Activated T-cell treated with anti-CD3 and anti-CD28 coated beads, Interleukin-2, amount 50 U/mL, for 4 hours (primary cell): ENCODE measurements around the gene SALL2. TPM values are rescaled to one million over a fixed set of nuclear protein-coding genes. Genes with fewer than 3 reads are reported as not detected.
A peak's percentile ranks its signal among the peaks of the same experiment; 100 is the strongest.
"Not testable (repeated sequence)": the region's sequence is repeated elsewhere in the genome, so short reads cannot be mapped to it uniquely, and the experiment has no call there.

Experiments
- ATAC-seq, 2 donors: fragments of 200-7000 bp; cut with Tn5 transposase; one replicate each; pipeline ENCODE4 v1.10.0; 2021
- DNase-seq: peaks from one replicate; pipeline ENCODE4 v3.0.0-alpha.2; 2020
- H3K27me3 Mint-ChIP-seq: one replicate; pipeline ENCODE4 v1.8.0; 2021; ENCODE audit warnings: low read depth, mixed read lengths
- H3K36me3 Mint-ChIP-seq: one replicate; pipeline ENCODE4 v1.8.0; 2022; ENCODE audit warnings: mixed read lengths; ENCODE audit not compliant: insufficient read depth
- H3K4me1 Mint-ChIP-seq: one replicate; pipeline ENCODE4 v1.8.0; 2021; ENCODE audit warnings: low read depth, mixed read lengths
- H3K4me3 Mint-ChIP-seq: one replicate; pipeline ENCODE4 v1.8.0; 2021; ENCODE audit warnings: mild to moderate bottlenecking, moderate library complexity, mixed read lengths
- H3K9me3 Mint-ChIP-seq: one replicate; pipeline ENCODE4 v1.8.0; 2021; ENCODE audit warnings: mixed read lengths
- total RNA-seq, 3 donors: library from RNA; stranded (reverse); gene quantifications; one replicate each; pipeline ENCODE4 v1.2.1, GENCODE V29; 2021

Gene SALL2
- total RNA-seq: 1 to 10 TPM; 1.4 to 1.8 (median 1.4) TPM

DNA sequence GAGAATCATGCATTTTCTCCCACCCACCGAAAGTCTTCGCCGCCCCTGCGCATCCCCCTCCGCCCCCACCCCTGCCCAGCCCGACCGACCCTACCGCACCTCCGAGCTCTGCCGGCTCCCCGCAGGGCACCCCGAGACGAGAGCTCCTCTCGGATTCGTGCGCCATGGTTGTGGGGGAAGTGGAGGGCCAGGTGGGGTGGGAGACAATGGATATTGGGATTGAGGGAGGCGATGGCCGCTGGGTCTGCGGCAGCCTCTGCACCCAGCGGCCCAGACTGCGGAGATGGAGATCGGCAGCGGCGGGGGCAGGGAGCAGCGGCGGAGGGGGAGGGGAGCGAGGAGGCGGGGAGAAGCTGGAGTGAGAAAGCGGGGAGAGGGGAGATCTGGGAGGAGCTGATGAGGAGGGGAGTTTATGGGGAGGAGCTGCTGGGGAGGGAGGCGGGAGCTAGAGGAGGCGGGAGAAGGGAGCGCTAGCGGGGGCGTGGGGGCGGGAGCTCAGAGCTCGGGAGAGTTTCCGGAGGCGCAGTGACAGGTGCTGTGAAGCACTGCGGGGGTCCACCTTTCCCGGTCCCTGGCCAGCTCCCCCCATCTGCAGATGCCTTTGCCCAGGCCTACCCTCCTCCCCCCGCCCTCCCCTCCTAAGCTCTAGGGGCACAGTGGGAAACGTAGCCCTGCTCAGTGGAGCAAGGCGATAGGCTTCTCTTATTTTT is at the start of gene SALL2:
Gene SALL2 (minus strand): TSS at position 385 of the 710 bp plus-strand sequence. CDS start 219 bp downstream, at position 166.
- Mint-ChIP-seq H3K36me3 (no peaks in the 10 kb centered on the region), H3K9me3 (no peaks in the 10 kb centered on the region), H3K4me3 (peak within 1 kb of the TSS; percentile 82), H3K4me1 (peaks cover 14% of the 10 kb centered on the region), H3K27me3 (no peaks in the 10 kb centered on the region)
- ATAC-seq (peak; percentile 87), DNase-seq (peak; percentile 68)

DNA sequence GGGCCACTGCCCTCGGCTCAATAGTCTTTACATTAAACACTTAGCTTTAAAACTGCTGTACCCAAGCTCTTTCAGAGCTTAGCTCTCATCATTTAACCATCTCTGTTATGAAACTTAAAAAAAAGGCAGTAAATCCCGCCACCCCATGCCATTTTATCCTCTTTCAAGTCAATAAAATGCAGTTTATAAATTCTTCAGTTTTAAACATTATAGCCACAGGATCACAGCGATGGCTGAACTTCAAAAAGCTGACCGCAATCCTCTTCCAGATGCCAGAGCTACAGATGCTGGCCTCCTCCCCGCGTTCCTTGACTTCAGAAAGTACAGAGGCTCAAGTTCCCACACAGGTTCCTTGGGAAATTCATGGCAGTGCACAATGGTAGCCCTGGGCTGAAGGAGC is 49.5 kb upstream of the SALL2 start:
- Mint-ChIP-seq H3K9me3 (peaks cover 4% of the 10 kb centered on the region), H3K4me1 (no peaks in the 10 kb centered on the region), H3K27me3 (peaks cover 23% of the 10 kb centered on the region), H3K36me3 (no peaks in the 10 kb centered on the region), H3K4me3 (no peak overlapping the region)
- ATAC-seq (no peak), DNase-seq (no peak)

DNA sequence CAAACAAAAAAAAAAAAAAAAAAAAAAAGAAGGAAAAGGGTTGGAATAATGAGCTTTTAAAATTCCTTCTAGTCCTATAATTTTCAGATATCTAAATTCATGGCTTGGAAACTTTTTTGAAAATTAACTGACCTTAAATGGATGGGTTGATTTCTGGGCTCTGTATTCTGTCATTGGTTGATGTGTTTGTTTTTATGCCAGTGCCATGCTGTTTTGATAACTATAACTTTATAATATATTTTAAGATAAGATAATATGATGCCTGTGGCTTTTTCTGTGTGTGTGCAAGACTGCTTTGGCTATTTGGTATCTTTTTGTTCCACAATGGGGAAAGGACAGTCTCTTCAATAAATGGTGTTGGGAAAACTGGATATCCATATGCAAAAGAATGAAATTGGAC is 46.5 kb upstream of the SALL2 start:
- Mint-ChIP-seq H3K4me1 (no peaks in the 10 kb centered on the region), H3K4me3 (no peak overlapping the region), H3K9me3 (peaks cover 4% of the 10 kb centered on the region), H3K36me3 (no peaks in the 10 kb centered on the region), H3K27me3 (peaks cover 21% of the 10 kb centered on the region)
- DNase-seq: no peak
- ATAC-seq: no peak

DNA sequence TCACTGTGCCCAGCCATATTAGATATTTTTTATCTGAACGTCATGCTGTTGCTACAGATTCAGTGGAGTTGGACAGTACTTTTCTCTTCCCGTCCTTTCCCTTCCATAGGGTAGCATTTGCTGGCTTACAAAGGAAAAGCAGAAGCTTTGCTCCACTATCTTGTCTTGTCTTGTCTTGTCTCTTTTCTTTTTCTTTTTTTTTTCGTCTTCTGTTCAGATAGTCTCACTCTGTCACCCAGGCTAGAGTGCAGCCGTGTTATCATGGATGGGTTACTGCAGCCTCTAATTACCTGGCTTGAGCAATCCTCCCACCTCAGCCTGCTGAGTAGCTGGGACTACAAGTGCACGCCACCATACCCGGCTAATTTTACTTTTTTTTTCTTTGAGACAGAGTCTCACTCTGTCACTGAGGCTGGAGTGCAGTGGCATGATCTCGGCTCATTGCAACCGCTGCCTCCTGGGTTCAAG is 32.6 kb upstream of the SALL2 start:
- Mint-ChIP-seq H3K36me3 (no peaks in the 10 kb centered on the region), H3K4me3 (no peak overlapping the region), H3K9me3 (no peaks in the 10 kb centered on the region), H3K27me3 (peaks cover 3% of the 10 kb centered on the region), H3K4me1 (peaks cover 5% of the 10 kb centered on the region)
- ATAC-seq: no peak
- DNase-seq: no peak

DNA sequence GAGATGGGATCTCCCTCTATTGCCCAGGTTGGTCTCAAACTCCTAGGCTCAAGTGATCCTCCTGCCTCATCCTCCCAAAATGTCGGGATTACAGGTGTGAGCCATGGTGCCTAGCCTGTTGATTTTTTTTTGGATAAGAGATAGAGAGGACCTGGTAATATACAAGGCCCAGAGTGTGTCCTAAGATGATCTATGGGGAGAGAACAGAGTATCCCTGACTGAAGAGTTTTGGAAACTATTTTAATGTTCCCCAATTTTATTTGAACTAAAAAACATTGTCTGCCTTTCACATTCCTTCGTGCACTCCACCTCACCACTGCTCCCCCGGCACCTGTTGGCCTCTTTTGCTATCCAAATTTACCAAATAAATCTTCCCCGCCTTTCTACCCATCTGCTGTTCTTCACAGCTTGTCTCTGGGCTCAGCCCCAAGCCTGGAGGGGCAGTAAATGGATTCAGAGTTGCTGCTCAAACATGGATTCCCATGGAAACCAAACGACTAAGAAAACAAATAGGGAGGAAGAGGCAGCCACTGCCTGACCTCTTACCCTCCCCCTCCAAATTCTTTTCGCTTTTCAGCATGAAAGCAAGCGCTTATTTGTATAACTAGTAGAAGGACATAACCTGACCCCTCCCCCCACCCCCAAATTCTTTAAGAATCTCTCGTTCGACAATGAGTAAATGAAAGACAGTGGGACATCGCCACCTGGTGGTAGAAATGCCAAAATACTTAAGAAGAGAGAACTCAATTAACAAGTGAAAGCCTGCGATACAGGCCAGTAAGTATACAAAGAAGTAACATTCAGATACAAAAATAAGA is 31.1 kb upstream of the SALL2 start:
- Mint-ChIP-seq H3K4me3 (peak overlapping the region; percentile 17), H3K27me3 (no peaks in the 10 kb centered on the region), H3K9me3 (no peaks in the 10 kb centered on the region), H3K4me1 (peaks cover 5% of the 10 kb centered on the region), H3K36me3 (no peaks in the 10 kb centered on the region)
- DNase-seq (peak; percentile 74), ATAC-seq (peak; percentile 74 to 80)

DNA sequence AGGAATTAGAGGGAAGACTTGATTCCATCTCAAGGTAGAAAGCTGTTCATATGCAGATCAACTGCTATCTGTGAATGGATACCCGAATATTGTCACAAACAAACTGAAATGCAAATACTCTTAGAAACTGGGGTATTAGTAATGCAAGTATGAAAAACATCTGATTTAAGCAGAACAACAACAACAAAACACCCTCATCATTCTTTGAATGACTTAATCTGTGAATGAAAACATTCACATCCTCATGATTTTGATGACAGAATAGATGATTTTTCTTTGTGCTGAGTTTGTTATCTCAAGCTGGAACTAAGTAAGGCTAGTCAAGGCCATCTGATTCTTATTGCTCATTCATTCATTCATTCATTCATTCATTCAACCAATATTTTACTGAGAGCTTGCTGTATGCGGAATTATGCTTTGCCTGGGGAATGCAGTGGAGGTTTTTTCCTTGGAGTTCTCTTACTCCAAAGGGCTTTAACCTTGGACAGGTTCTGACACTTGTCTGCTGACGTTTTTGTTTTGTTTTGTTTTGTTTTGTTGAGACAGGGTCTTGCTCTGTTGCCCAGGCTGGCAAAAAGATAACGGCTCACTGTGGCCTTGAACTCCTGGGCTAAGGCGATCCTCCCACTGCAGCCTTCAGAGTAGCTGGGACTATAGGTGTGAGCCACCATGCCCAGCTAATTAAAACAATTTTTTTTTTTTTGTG is 30.4 kb upstream of the SALL2 start:
- no peak for DNase-seq
- no peaks in the 10 kb centered on the region for H3K27me3 Mint-ChIP-seq

DNA sequence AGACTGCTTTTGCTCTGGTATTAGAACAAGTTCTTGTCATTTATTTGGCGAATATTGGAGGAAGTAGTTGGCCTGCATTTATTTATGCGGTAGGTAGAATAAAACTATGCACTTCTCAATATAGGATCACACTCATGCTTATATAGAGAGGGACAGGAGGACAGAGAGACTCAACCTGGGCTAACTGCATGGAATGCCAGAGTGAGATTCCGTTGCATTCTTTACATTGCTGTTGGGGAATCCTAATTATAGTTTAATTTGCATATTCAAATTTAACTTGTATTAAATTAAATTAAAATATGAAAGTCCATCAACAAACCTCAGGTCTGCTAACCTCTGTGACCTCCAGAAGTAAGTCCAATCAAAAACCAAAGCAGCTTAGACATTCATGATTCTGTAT is 27.1 kb upstream of the SALL2 start:
- no peaks in the 10 kb centered on the region for H3K9me3 Mint-ChIP-seq
- H3K36me3 Mint-ChIP-seq: no peaks in the 10 kb centered on the region
- H3K4me1 Mint-ChIP-seq: peaks cover 5% of the 10 kb centered on the region
- no peak overlapping the region for H3K4me3 Mint-ChIP-seq
- peaks cover 3% of the 10 kb centered on the region for H3K27me3 Mint-ChIP-seq
- no peak for DNase-seq
- ATAC-seq: no peak

More for the DNA sequence above, 30.4 kb upstream of the SALL2 start:
- no peaks in the 10 kb centered on the region for H3K36me3 Mint-ChIP-seq
- no peak for ATAC-seq
- H3K9me3 Mint-ChIP-seq: no peaks in the 10 kb centered on the region
- H3K4me3 Mint-ChIP-seq: no peak overlapping the region
- H3K4me1 Mint-ChIP-seq: peaks cover 5% of the 10 kb centered on the region

DNA sequence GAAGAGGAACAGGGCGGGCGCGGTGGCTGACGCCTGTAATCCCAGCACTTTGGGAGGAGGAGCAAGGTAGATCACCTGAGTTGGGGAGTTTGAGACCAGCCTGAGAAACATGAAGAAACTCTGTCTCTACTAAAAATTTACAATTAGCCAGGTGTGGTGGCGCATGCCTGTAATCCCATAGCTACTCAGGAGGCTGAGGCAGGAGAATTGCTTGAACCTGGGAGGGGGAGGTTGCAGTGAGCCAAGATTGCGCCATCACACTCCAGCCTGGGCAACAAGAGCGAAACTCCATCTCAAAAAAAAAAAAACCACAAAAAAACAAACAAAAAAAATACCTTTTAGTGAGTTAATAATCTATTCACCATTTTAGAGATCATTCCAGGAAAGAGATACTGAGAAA is 18.4 kb upstream of the SALL2 start:
- ATAC-seq, DNase-seq, H3K9me3 Mint-ChIP-seq, H3K4me1 Mint-ChIP-seq, H3K27me3 Mint-ChIP-seq, H3K36me3 Mint-ChIP-seq, H3K4me3 Mint-ChIP-seq: not testable (repeated sequence)

DNA sequence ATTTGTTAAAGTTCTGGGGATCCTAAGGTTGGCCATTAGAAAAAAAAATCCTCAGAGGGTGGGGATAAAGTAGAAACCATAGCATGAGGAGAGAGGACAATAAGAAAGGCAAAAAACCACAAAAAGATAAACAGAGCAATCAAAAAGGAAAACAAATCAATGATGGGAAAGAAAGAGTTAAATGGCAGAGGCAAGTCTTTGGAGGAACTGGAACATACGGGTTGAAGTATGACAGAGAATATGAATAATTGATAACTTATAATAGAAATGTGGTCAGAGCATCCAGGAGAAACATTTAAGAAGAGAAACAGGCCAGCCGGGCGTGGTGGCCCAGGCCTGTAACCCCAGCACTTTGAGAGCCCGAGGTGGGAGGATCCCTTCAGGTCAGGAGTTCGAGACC is 17.8 kb upstream of the SALL2 start:
- ATAC-seq (no peak), DNase-seq (no peak)
- no peaks in the 10 kb centered on the region for H3K36me3 Mint-ChIP-seq
- no peaks in the 10 kb centered on the region for H3K9me3 Mint-ChIP-seq
- H3K4me1 Mint-ChIP-seq: no peaks in the 10 kb centered on the region
- H3K27me3 Mint-ChIP-seq: peaks cover 16% of the 10 kb centered on the region
- no peak overlapping the region for H3K4me3 Mint-ChIP-seq

DNA sequence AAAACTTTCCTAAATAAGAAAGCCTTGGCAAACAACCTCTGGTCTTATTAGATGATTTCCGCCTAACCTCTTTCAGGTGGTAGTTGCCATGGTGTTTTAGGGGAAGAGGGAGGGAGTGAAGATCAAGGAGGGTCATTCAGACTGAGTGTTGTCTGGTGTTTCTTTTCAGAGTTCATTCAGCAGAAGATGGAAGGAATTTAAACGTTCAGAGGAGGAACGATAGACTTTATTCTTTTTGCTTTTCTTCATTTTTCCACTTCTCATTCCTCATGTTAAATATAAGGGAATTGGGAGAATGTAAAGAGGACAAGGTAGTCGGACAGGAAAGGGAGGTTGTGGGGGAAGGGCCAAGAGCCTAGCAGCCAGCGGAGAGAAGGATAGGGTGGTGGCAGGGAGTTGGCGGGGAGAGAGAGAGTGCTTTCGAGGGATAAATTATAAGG is 17.4 kb upstream of the SALL2 start:
- H3K9me3 Mint-ChIP-seq: no peaks in the 10 kb centered on the region
- DNase-seq: no peak
- no peak for ATAC-seq
- H3K36me3 Mint-ChIP-seq: no peaks in the 10 kb centered on the region
- H3K4me3 Mint-ChIP-seq: no peak overlapping the region
- H3K4me1 Mint-ChIP-seq: no peaks in the 10 kb centered on the region
- H3K27me3 Mint-ChIP-seq: peaks cover 20% of the 10 kb centered on the region

DNA sequence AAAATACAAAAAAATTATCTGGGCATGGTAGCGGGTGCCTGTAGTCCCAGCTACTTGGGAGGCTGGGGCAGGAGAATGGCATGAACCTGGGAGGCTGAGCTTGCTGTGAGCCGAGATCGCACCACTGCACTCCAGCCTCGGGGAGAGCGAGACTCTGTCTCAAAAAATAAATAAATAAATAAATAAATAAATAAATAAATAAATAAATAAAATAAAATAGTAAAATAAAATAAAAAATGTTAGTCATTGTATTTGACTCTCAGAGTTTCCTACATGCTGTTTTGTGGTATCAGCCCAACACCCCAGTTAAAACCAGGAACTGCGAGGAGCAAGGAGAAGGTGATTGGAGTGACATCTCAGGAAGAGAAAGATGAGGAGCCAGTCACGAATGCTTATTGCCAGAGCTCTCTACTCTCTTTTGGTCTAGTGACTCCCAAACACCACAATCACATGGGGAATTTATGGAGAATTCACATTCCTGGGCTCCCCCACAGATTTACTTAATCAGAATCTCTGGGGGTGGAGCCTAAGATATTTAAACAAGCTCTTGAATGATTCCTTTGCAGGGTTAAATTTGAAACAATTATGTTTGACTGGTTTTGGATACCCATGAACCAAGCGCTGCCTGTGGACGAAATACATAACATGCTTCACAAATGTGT is 15.4 kb upstream of the SALL2 start:
- Mint-ChIP-seq H3K27me3 (peaks cover 36% of the 10 kb centered on the region), H3K9me3 (no peaks in the 10 kb centered on the region), H3K4me1 (peaks cover 5% of the 10 kb centered on the region), H3K4me3 (no peak overlapping the region), H3K36me3 (no peaks in the 10 kb centered on the region)
- ATAC-seq (no peak), DNase-seq (no peak)

DNA sequence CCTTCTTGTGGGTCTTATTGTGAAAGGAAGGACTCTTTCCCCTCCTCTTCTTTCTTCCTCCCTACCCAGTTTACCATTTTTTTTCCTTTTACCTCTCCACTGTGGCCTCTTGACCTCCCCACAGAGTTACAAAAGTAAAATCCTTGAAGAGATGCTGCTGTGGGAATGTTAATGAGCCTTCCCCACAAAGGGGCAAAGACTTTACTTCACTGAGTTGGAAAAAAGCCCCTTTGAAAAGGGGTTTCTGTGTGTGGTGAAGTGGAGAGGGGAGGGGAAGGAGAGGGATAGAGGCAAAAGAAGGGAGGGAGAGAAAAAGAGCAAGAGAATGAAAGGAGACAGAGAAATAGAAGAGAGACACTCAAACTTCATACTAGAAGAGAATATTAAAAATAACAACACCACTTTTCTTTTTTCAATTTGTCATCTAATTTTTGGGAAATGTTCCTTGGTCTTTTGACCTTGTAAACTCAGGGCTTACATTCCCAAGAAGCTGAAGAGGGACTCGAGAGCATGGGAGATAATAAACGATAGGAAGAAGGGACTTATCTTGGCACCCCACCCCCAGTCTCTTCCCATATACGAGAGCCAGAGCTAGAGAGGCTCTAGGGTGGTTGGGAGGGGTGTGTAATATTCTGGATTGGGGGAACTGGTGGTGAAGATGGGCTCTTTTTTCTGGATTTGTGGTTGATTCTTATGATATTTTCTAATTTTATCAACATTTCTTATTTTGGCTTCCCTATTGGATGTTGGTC is 13.2 kb upstream of the SALL2 start:
- ATAC-seq: no peak
- no peak for DNase-seq
- H3K4me3 Mint-ChIP-seq: no peak overlapping the region
- H3K27me3 Mint-ChIP-seq: peaks cover 54% of the 10 kb centered on the region
- no peaks in the 10 kb centered on the region for H3K9me3 Mint-ChIP-seq
- peaks cover 5% of the 10 kb centered on the region for H3K4me1 Mint-ChIP-seq
- no peaks in the 10 kb centered on the region for H3K36me3 Mint-ChIP-seq

DNA sequence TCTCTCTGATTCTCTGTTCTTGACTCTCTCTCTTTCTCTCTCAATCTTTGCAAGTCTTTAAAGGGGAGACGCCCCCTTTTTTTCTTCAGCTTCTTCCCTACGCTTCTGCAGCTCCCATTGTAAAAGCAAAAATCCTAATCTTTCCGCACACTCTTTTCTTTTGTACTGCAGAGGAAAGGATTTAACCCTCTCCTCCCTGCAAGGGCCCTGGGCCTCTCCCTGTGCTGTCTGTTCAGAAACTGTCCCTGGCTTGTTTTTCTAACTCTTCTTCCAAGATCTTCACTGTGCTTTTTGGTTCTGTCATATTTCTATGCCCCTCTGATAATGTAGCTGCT is 10.9 kb upstream of the SALL2 start:
- peaks cover 53% of the 10 kb centered on the region for H3K27me3 Mint-ChIP-seq
- H3K4me1 Mint-ChIP-seq: peaks cover 5% of the 10 kb centered on the region
- H3K4me3 Mint-ChIP-seq: no peak overlapping the region
- ATAC-seq: no peak
- DNase-seq: no peak
- H3K36me3 Mint-ChIP-seq: no peaks in the 10 kb centered on the region
- H3K9me3 Mint-ChIP-seq: no peaks in the 10 kb centered on the region
